Lower leg skin (tissue), 4 donors: ENCODE data around the gene TBC1D9. TPM values are rescaled to one million over a fixed set of nuclear protein-coding genes. Genes with fewer than 3 reads are reported as not detected.

Source experiments
- DNase-seq, 2 donors: peaks; one replicate each; pipeline ENCODE4 v3.0.0-alpha.2; 2019; ENCODE audit warnings: low spot score in 2 of 2
- H3K4me3 ChIP-seq: fragments of 200-600 bp; sonication (generic); 2 replicates; pipeline ENCODE4 v1.5.1; 2017; ENCODE audit warnings: mild to moderate bottlenecking, low read depth; ENCODE audit not compliant: poor library complexity, severe bottlenecking
- CTCF ChIP-seq, 3 donors: fragments of 450-650 bp; IDR thresholded peaks; one replicate each; pipeline ENCODE4 v1.5.1; 2016; ENCODE audit warnings: antibody characterized with exemption in 3 of 3, mild to moderate bottlenecking in 3 of 3, moderate library complexity in 2 of 3
- POLR2A ChIP-seq, 2 donors: fragments of 450-650 bp; IDR thresholded peaks; one replicate each; pipeline ENCODE4 v1.6.1; 2016 to 2017; ENCODE audit warnings: antibody characterized with exemption in 2 of 2, mild to moderate bottlenecking in 1 of 2, moderate library complexity in 1 of 2
- WGBS, 2 donors: methylation state at CpG; one replicate each; pipeline ENCODE4 v1.1.5; 2018; 5-methylcytosine and 5-hydroxymethylcytosine counted together
- intact Hi-C: fragments of 100-400 bp; cut with DNase I; formaldehyde crosslinking; loops from one replicate; pipeline ENCODE4 v1.15.0; 2023; ENCODE audit warnings: low total_unique reads
- total RNA-seq, 4 donors: library from RNA; depleted of rRNA; stranded (reverse); fragments of >200 nt; gene quantifications; one replicate each; pipeline ENCODE4 v1.1.0, GENCODE V29; 2016

Gene TBC1D9
- total RNA-seq, 4 donors from 2014 or later, result 5.7 to 13.0 (median 7.3) TPM

- 85 to 87% methylated on average over 6 of the region's 6 CpGs for WGBS, 2 donors
- H3K4me3 ChIP-seq, result no peak overlapping the region
- intact Hi-C loops, result no loop called here
- DNase-seq, result no peak
- TF ChIP-seq POLR2A (IDR thresholded peaks at IDR 0.05) (no peak), CTCF (IDR thresholded peaks at IDR 0.05) (no peak)
Observed at GRCh38 chr4:140729344-140730049, 26.7 kb downstream of the TBC1D9 start.

GRCh38 chr4:140726776-140727500 is 29.2 kb downstream of the TBC1D9 start:
- WGBS, 2 donors, result 90 to 93% methylated on average over 3 of the region's 3 CpGs
- H3K4me3 ChIP-seq, result no peak overlapping the region
- TF ChIP-seq CTCF (IDR thresholded peaks at IDR 0.05), result no peak
- no peak for TF ChIP-seq POLR2A (IDR thresholded peaks at IDR 0.05)
- intact Hi-C loops, result no loop called here
- no peak for DNase-seq

- no peak for DNase-seq
- TF ChIP-seq CTCF (IDR thresholded peaks at IDR 0.05) (no peak), POLR2A (IDR thresholded peaks at IDR 0.05) (no peak)
- intact Hi-C loops, result no loop called here
- H3K4me3 ChIP-seq, result no peak overlapping the region
- 88 to 89% methylated on average over 5 of the region's 5 CpGs for WGBS, 2 donors
Observed at GRCh38 chr4:140725556-140725955, 30.6 kb downstream of the TBC1D9 start.

GRCh38 chr4:140724760-140725159 is 31.4 kb downstream of the TBC1D9 start:
- TF ChIP-seq POLR2A (IDR thresholded peaks at IDR 0.05) (no peak), CTCF (IDR thresholded peaks at IDR 0.05) (no peak)
- intact Hi-C loops, result no loop called here
- 89 to 90% methylated on average over 5 of the region's 5 CpGs for WGBS, 2 donors
- no peak for DNase-seq
- H3K4me3 ChIP-seq, result no peak overlapping the region

- H3K4me3 ChIP-seq, result no peak overlapping the region
- intact Hi-C loops, result no loop called here
- no peak for TF ChIP-seq CTCF (IDR thresholded peaks at IDR 0.05)
- TF ChIP-seq POLR2A (IDR thresholded peaks at IDR 0.05), result no peak
- no peak for DNase-seq
- WGBS, 2 donors, result 48 to 58% methylated on average over 8 of the region's 9 CpGs
Observed at GRCh38 chr4:140720387-140721304, 35.5 kb downstream of the TBC1D9 start.
